ENCODE measurements around the gene TRPC6. TPM values are rescaled to one million over a fixed set of nuclear protein-coding genes. Genes with fewer than 3 reads are reported as not detected.

TRPC6 gene
- total RNA-seq, 2 donors from 2014 or later: not detected

DNA sequence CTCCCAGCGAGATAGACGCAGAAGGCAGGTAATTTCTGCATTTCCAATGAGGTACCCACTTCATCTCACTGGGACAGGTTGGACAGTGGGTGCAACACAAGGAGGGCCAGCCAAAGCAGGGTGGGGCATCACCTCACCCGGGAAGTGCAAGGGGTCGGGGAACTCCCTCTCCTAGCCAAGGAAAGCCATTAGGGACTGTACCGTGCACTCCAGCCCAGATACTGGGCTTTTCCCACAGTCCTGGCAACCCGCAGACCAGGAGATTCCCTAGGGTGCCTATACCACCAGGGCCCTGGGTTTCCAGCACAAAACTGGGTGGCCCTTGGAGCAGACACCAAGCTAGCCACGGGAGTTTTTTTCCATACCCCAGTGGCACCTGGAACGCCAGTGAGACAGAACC is 17.2 kb downstream of the TRPC6 start:
- H3K9me3 Mint-ChIP-seq: peaks cover 8% of the 10 kb centered on the region
- H3K36me3 Mint-ChIP-seq (ENCODE audit: low read depth): no peaks in the 10 kb centered on the region
- no peaks in the 10 kb centered on the region for H3K27me3 Mint-ChIP-seq
- no peak overlapping the region for H3K4me3 Mint-ChIP-seq
- no peak for ATAC-seq (replicated peaks)
- no peaks in the 10 kb centered on the region for H3K4me1 Mint-ChIP-seq
- H3K27ac Mint-ChIP-seq: no peak overlapping the region

DNA sequence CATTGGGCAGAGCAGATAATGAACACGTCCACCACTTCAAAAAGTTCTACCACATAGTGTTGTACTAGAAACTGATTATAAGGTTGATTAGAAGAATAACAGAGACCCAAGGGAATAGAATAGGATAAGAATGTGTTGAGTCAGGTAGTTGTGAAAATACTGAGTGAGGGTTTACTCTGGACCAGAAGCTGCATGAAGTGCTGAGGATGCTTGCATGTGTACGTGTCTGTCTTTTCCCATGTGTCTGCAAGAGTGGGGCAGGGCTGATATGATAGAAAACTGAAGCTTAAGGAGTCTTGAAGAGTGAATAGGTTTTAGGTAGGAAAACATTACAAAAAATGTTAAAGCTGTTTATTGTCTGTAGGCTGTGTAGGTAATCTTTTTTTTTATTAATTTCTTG is 20.6 kb downstream of the TRPC6 start:
- H3K4me3 Mint-ChIP-seq: no peak overlapping the region
- H3K27me3 Mint-ChIP-seq: no peaks in the 10 kb centered on the region
- peaks cover 7% of the 10 kb centered on the region for H3K9me3 Mint-ChIP-seq
- ATAC-seq (replicated peaks): no peak
- no peak overlapping the region for H3K27ac Mint-ChIP-seq
- H3K4me1 Mint-ChIP-seq: no peaks in the 10 kb centered on the region
- no peaks in the 10 kb centered on the region for H3K36me3 Mint-ChIP-seq (ENCODE audit: low read depth)

- ATAC-seq (replicated peaks): no peak
- Mint-ChIP-seq H3K27ac (no peak overlapping the region), H3K4me1 (no peaks in the 10 kb centered on the region), H3K27me3 (no peaks in the 10 kb centered on the region), H3K4me3 (no peak overlapping the region), H3K9me3 (peaks cover 8% of the 10 kb centered on the region), H3K36me3 (ENCODE audit: low read depth) (no peaks in the 10 kb centered on the region)
Observed at GRCh38 chr11:101555366-101555765, 28.4 kb downstream of the TRPC6 start.

DNA sequence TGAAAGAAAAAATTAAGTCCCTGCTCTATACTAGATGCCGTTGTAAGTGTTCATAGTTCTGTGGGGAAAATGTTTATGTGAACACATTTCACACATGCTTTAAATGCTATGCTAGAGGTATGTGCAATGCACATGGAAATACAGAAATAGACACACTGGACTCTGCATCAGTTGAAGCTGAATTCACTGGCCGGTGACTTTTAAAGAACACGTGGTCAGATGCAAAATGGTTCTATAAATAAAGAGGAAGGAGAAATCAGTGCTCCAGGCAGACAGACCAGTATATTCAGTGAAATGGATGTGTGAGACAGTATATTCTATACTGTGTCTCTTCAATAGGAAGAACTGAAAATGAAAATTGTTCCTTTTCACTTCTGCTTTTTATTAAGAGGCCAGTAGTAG is 29.9 kb downstream of the TRPC6 start:
- Mint-ChIP-seq H3K36me3 (ENCODE audit: low read depth) (no peaks in the 10 kb centered on the region), H3K9me3 (peaks cover 8% of the 10 kb centered on the region), H3K27me3 (no peaks in the 10 kb centered on the region), H3K27ac (no peak overlapping the region), H3K4me1 (no peaks in the 10 kb centered on the region), H3K4me3 (no peak overlapping the region)
- ATAC-seq (replicated peaks): no peak

DNA sequence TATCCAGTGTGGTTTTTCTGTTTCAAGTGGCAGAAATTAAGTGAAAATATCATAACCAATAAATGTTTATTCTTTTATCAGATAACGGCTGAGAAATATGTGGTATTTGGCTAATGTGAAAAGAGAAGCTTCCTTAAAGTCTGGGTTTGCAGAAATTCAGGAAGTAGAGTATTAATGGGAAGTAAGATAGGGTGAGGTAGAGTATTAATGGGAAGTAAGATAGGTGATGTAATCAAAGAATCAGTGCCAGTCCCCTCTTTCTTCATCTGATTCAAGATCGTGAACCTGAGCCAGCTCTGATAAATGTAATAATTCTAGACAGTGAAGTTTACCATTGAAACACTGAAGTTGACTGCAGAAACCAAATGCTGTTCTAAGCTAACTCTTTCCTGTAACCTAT is 30.9 kb downstream of the TRPC6 start:
- Mint-ChIP-seq H3K27ac (no peak overlapping the region), H3K27me3 (no peaks in the 10 kb centered on the region), H3K9me3 (peaks cover 8% of the 10 kb centered on the region), H3K4me3 (no peak overlapping the region), H3K36me3 (ENCODE audit: low read depth) (no peaks in the 10 kb centered on the region), H3K4me1 (no peaks in the 10 kb centered on the region)
- ATAC-seq (replicated peaks): no peak

DNA sequence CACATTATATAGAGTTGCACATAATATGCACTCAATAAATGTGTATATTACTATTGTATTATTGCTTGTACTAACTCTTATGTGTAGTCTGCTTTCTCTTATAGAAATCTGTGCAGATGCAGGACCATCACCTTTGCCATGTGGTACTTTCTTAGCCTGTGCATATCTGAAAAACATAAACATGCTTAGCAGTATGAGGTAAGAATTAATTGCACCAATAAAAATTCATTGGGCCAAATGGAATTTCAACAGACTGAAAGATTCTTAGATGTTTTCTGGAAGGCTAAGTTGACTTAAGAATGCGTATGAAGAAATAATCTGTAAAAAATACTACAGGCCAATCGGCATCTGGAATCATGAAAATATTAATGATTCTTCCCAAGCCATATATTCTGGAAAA is 55.3 kb downstream of the TRPC6 start:
- H3K4me1 Mint-ChIP-seq: no peaks in the 10 kb centered on the region
- peaks cover 5% of the 10 kb centered on the region for H3K9me3 Mint-ChIP-seq
- no peak overlapping the region for H3K27ac Mint-ChIP-seq
- no peak overlapping the region for H3K4me3 Mint-ChIP-seq
- no peaks in the 10 kb centered on the region for H3K27me3 Mint-ChIP-seq
- ATAC-seq (replicated peaks): no peak
- no peaks in the 10 kb centered on the region for H3K36me3 Mint-ChIP-seq (ENCODE audit: low read depth)

GRCh38 chr11:101523634-101524260 is 60.1 kb downstream of the TRPC6 start:
- Mint-ChIP-seq H3K27me3 (no peaks in the 10 kb centered on the region), H3K9me3 (peaks cover 6% of the 10 kb centered on the region), H3K27ac (no peak overlapping the region), H3K36me3 (ENCODE audit: low read depth) (no peaks in the 10 kb centered on the region), H3K4me1 (no peaks in the 10 kb centered on the region), H3K4me3 (no peak overlapping the region)
- ATAC-seq (replicated peaks): no peak

- no peaks in the 10 kb centered on the region for H3K4me1 Mint-ChIP-seq
- H3K9me3 Mint-ChIP-seq: peaks cover 10% of the 10 kb centered on the region
- no peak for ATAC-seq (replicated peaks)
- no peaks in the 10 kb centered on the region for H3K36me3 Mint-ChIP-seq (ENCODE audit: low read depth)
- no peaks in the 10 kb centered on the region for H3K27me3 Mint-ChIP-seq
- H3K27ac Mint-ChIP-seq: no peak overlapping the region
- no peak overlapping the region for H3K4me3 Mint-ChIP-seq
Observed at GRCh38 chr11:101523193-101523592, 60.6 kb downstream of the TRPC6 start.

- no peaks in the 10 kb centered on the region for H3K36me3 Mint-ChIP-seq (ENCODE audit: low read depth)
- no peak overlapping the region for H3K27ac Mint-ChIP-seq
- no peak for ATAC-seq (replicated peaks)
- H3K4me3 Mint-ChIP-seq: no peak overlapping the region
- H3K4me1 Mint-ChIP-seq: no peaks in the 10 kb centered on the region
- peaks cover 10% of the 10 kb centered on the region for H3K9me3 Mint-ChIP-seq
- H3K27me3 Mint-ChIP-seq: no peaks in the 10 kb centered on the region
Observed at GRCh38 chr11:101521821-101522220, 62.0 kb downstream of the TRPC6 start.

- Mint-ChIP-seq H3K36me3 (ENCODE audit: low read depth) (no peaks in the 10 kb centered on the region), H3K27ac (no peak overlapping the region), H3K9me3 (peaks cover 5% of the 10 kb centered on the region), H3K4me1 (no peaks in the 10 kb centered on the region), H3K27me3 (no peaks in the 10 kb centered on the region), H3K4me3 (no peak overlapping the region)
- ATAC-seq (replicated peaks): no peak
Observed at GRCh38 chr11:101516546-101516945, 67.3 kb downstream of the TRPC6 start.

- Mint-ChIP-seq H3K4me1 (no peaks in the 10 kb centered on the region), H3K27ac (no peak overlapping the region), H3K4me3 (no peak overlapping the region), H3K27me3 (no peaks in the 10 kb centered on the region), H3K9me3 (peaks cover 2% of the 10 kb centered on the region), H3K36me3 (ENCODE audit: low read depth) (no peaks in the 10 kb centered on the region)
- ATAC-seq (replicated peaks): no peak
Observed at GRCh38 chr11:101511065-101511464, 72.7 kb downstream of the TRPC6 start.

DNA sequence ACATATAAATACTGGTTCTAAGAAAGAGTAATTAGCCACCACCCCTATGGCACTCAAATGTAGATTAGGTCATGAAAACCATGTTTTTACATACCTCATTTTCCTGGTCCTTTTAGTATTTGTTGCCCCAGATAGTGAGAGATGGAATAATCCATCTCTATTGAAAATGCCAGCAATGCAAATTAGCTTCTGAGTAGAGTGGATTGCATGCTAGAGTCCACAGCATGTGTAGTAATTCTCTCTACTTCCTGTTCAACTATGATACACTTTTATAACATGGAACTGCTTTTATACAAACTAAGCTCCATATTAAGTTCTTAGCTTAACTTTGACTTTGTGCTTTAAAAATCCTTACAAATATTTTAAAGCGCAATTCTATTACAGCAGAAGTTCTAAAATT is 73.2 kb downstream of the TRPC6 start:
- H3K36me3 Mint-ChIP-seq (ENCODE audit: low read depth): no peaks in the 10 kb centered on the region
- H3K4me1 Mint-ChIP-seq: no peaks in the 10 kb centered on the region
- no peaks in the 10 kb centered on the region for H3K27me3 Mint-ChIP-seq
- peaks cover 4% of the 10 kb centered on the region for H3K9me3 Mint-ChIP-seq
- no peak overlapping the region for H3K27ac Mint-ChIP-seq
- no peak overlapping the region for H3K4me3 Mint-ChIP-seq
- no peak for ATAC-seq (replicated peaks)

DNA sequence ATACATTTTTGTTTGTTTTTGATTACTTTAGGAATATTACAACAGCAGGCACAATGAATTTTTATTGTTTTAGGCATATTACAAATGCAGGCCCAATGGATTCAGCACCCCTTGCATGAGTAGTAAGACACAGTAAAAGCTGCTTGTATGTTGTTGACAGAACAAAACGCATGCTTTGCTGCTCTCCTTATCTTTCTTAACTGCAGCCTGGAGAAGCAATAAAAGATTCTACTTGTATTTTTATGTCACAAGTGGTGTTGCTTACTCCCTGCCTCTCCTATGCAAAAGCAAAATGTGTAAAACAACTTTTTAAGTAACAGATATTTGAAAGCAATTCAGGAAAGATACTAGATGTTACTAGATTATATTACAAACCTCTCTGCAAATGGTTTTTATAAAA is 73.9 kb downstream of the TRPC6 start:
- Mint-ChIP-seq H3K27me3 (no peaks in the 10 kb centered on the region), H3K9me3 (peaks cover 8% of the 10 kb centered on the region)
- no peak for ATAC-seq (replicated peaks)

GRCh38 chr11:101508370-101508769 is 75.4 kb downstream of the TRPC6 start:
- H3K36me3 Mint-ChIP-seq (ENCODE audit: low read depth): no peaks in the 10 kb centered on the region
- no peak overlapping the region for H3K4me3 Mint-ChIP-seq
- ATAC-seq (replicated peaks): no peak
- H3K9me3 Mint-ChIP-seq: peaks cover 8% of the 10 kb centered on the region
- no peaks in the 10 kb centered on the region for H3K4me1 Mint-ChIP-seq
- H3K27ac Mint-ChIP-seq: no peak overlapping the region
- H3K27me3 Mint-ChIP-seq: no peaks in the 10 kb centered on the region

More for the DNA sequence above, 73.9 kb downstream of the TRPC6 start:
- H3K27ac Mint-ChIP-seq: no peak overlapping the region
- H3K4me1 Mint-ChIP-seq: no peaks in the 10 kb centered on the region
- H3K36me3 Mint-ChIP-seq (ENCODE audit: low read depth): no peaks in the 10 kb centered on the region
- H3K4me3 Mint-ChIP-seq: no peak overlapping the region

DNA sequence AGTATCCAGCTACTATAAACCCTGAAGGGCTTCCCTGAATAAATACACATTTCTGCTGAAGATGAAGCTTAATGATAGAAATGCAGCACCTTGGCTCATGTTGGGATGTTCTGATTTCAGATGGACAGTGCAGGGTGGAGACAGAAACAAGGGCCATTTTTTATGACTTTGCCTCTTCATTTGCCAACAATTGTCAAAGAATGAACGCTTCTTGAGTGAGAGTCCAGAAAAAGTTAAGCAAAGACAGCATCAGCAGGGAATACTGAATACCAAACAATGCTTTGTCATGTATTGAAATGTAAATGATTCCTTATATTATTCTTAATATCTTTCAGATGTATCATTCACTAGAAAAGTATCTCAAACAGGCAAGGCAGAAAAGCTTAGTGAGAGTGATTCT is 84.9 kb downstream of the TRPC6 start:
- H3K27me3 Mint-ChIP-seq: no peaks in the 10 kb centered on the region

GRCh38 chr11:101497291-101497690 is 86.5 kb downstream of the TRPC6 start:
- no peaks in the 10 kb centered on the region for H3K27me3 Mint-ChIP-seq
- H3K9me3 Mint-ChIP-seq: peaks cover 3% of the 10 kb centered on the region
- H3K36me3 Mint-ChIP-seq (ENCODE audit: low read depth): no peaks in the 10 kb centered on the region
- no peak overlapping the region for H3K4me3 Mint-ChIP-seq
- no peaks in the 10 kb centered on the region for H3K4me1 Mint-ChIP-seq
- no peak overlapping the region for H3K27ac Mint-ChIP-seq
- ATAC-seq (replicated peaks): no peak

More for the DNA sequence above, 84.9 kb downstream of the TRPC6 start:
- Mint-ChIP-seq H3K36me3 (ENCODE audit: low read depth) (no peaks in the 10 kb centered on the region), H3K27ac (no peak overlapping the region), H3K9me3 (no peaks in the 10 kb centered on the region), H3K4me3 (no peak overlapping the region), H3K4me1 (no peaks in the 10 kb centered on the region)
- no peak for ATAC-seq (replicated peaks)
